HG02870 (cell line): ENCODE measurements around the gene RSPRY1.
"Not testable (repeated sequence)": the region's sequence is repeated elsewhere in the genome, so short reads cannot be mapped to it uniquely, and the experiment has no call there.

Experiments used
- ATAC-seq: cut with Tn5 transposase; IDR thresholded peaks from one replicate; pipeline ENCODE4 v1.9.1; 2021; ENCODE audit warnings: mild to moderate bottlenecking, moderate library complexity; ENCODE audit not compliant: unreplicated experiment

Gene RSPRY1

GRCh38 chr16:57185446-57185944 lies 634 bp upstream of the RSPRY1 start:
- peak; percentile 29 for ATAC-seq

- no peak for ATAC-seq
Measured at GRCh38 chr16:57186872-57187854, 1.0 kb downstream of the RSPRY1 start.

- ATAC-seq: not testable (repeated sequence)
Measured at GRCh38 chr16:57187902-57188710, 2.0 kb downstream of the RSPRY1 start.

- ATAC-seq: no peak
Measured at GRCh38 chr16:57188711-57189002, 2.5 kb downstream of the RSPRY1 start.

- ATAC-seq: not testable (repeated sequence)
Measured at GRCh38 chr16:57189527-57189926, 3.4 kb downstream of the RSPRY1 start.

GRCh38 chr16:57190136-57190535 lies 4.0 kb downstream of the RSPRY1 start:
- ATAC-seq: no peak

- ATAC-seq: no peak
Measured at GRCh38 chr16:57191056-57191571, 5.0 kb downstream of the RSPRY1 start.

GRCh38 chr16:57192146-57192545 lies 6.0 kb downstream of the RSPRY1 start:
- ATAC-seq: no peak

GRCh38 chr16:57192720-57193486 lies 6.8 kb downstream of the RSPRY1 start:
- ATAC-seq: no peak

GRCh38 chr16:57194512-57194911 lies 8.4 kb downstream of the RSPRY1 start:
- no peak for ATAC-seq

GRCh38 chr16:57196286-57196685 lies 10.2 kb downstream of the RSPRY1 start:
- ATAC-seq: no peak

- ATAC-seq: no peak
Measured at GRCh38 chr16:57196753-57197152, 10.6 kb downstream of the RSPRY1 start.

- not testable (repeated sequence) for ATAC-seq
Measured at GRCh38 chr16:57200321-57200720, 14.2 kb downstream of the RSPRY1 start.

- not testable (repeated sequence) for ATAC-seq
Measured at GRCh38 chr16:57200926-57201325, 14.8 kb downstream of the RSPRY1 start.

- ATAC-seq: no peak
Measured at GRCh38 chr16:57202095-57202886, 16.2 kb downstream of the RSPRY1 start.

GRCh38 chr16:57203451-57203850 lies 17.3 kb downstream of the RSPRY1 start:
- ATAC-seq: no peak

- ATAC-seq: no peak
Measured at GRCh38 chr16:57204675-57205074, 18.5 kb downstream of the RSPRY1 start.

GRCh38 chr16:57208926-57209325 lies 22.8 kb downstream of the RSPRY1 start:
- ATAC-seq: no peak

GRCh38 chr16:57209780-57210179 lies 23.7 kb downstream of the RSPRY1 start:
- ATAC-seq: no peak

GRCh38 chr16:57213462-57213861 lies 27.3 kb downstream of the RSPRY1 start:
- no peak for ATAC-seq
